Mesothelial cell of epicardium (in vitro differentiated cells): ENCODE results near the gene SLCO4A1. TPM values are rescaled to one million over a fixed set of nuclear protein-coding genes. Genes with fewer than 3 reads are reported as not detected.
A peak's percentile ranks its signal among the peaks of the same experiment; 100 is the strongest.

Experiments
- DNase-seq, 2 experiments: peaks; one replicate each; pipeline ENCODE4 v3.0.0; 2021; ENCODE audit warnings: low spot score in 2 of 2; ENCODE audit not compliant: unreplicated experiment in 2 of 2
- H3K27ac Mint-ChIP-seq: 2 replicates; pipeline ENCODE4 v1.8.0; 2021; ENCODE audit warnings: mixed read lengths
- H3K27me3 Mint-ChIP-seq: 2 replicates; pipeline ENCODE4 v1.8.0; 2021; ENCODE audit warnings: low read depth, mixed read lengths
- H3K36me3 Mint-ChIP-seq: 2 replicates; pipeline ENCODE4 v1.8.0; 2021; ENCODE audit warnings: mixed read lengths
- H3K4me1 Mint-ChIP-seq: 2 replicates; pipeline ENCODE4 v1.8.0; 2021; ENCODE audit warnings: mixed read lengths
- H3K4me3 Mint-ChIP-seq: 2 replicates; pipeline ENCODE4 v1.8.0; 2021; ENCODE audit warnings: mild to moderate bottlenecking, moderate library complexity, mixed read lengths
- H3K9me3 Mint-ChIP-seq: 2 replicates; pipeline ENCODE4 v1.8.0; 2021; ENCODE audit warnings: mixed read lengths
- total RNA-seq: library from RNA; stranded (reverse); gene quantifications from 3 replicates; pipeline ENCODE4 v1.2.1, GENCODE V29; 2021
- TF ChIP-seq, protein P1 (sequence below): fragments of 200-600 bp; sonication (generic); IDR thresholded peaks from one replicate; pipeline ENCODE4 v1.5.0; 2021; ENCODE audit warnings: antibody characterized with exemption; ENCODE audit not compliant: unreplicated experiment

The SLCO4A1 gene
- total RNA-seq, 1 donor from 2014 or later: 3.7 TPM

DNA sequence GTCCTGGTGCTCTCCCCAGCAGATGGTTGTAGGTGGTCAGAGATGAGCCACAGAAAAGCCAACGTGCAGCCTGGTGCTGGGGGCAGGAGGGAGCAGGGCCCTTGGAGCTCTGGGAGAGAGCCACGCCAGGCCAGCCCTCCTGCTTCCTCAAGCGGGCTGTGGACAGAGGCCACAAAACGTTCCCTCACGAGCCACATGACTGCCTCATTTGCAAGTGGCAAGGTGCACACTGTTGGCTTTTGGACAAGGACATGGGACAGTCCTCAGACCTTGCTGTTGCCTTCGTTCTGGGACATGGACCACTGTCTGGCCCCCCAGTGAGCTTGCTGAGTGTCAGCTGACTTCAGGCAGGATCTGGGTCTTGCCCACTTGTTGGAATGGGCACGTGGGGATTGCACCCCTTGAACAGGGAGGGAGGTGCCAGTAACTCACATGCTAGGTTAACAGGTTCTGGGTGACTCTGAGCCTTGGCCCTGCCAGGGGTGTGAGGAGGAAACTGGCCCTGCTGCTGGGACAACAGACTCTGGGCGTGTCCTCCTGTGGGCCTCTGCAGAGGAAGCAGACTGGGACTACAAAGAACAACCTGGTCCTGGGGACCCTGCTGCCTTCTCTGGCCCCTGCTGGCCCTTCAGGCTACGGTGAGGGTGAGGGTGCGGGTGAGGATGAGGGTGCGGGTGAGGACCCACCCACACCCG is 2.6 kb downstream of the SLCO4A1 start:
- no peak overlapping the region for H3K27ac Mint-ChIP-seq
- DNase-seq: no peak
- no peaks in the 10 kb centered on the region for H3K36me3 Mint-ChIP-seq
- TF ChIP-seq, protein P1, sequence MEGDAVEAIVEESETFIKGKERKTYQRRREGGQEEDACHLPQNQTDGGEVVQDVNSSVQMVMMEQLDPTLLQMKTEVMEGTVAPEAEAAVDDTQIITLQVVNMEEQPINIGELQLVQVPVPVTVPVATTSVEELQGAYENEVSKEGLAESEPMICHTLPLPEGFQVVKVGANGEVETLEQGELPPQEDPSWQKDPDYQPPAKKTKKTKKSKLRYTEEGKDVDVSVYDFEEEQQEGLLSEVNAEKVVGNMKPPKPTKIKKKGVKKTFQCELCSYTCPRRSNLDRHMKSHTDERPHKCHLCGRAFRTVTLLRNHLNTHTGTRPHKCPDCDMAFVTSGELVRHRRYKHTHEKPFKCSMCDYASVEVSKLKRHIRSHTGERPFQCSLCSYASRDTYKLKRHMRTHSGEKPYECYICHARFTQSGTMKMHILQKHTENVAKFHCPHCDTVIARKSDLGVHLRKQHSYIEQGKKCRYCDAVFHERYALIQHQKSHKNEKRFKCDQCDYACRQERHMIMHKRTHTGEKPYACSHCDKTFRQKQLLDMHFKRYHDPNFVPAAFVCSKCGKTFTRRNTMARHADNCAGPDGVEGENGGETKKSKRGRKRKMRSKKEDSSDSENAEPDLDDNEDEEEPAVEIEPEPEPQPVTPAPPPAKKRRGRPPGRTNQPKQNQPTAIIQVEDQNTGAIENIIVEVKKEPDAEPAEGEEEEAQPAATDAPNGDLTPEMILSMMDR: no peak
- peaks cover 55% of the 10 kb centered on the region for H3K27me3 Mint-ChIP-seq
- H3K9me3 Mint-ChIP-seq: no peaks in the 10 kb centered on the region
- H3K4me3 Mint-ChIP-seq: peak overlapping the region; percentile 17
- H3K4me1 Mint-ChIP-seq: peaks cover 3% of the 10 kb centered on the region

DNA sequence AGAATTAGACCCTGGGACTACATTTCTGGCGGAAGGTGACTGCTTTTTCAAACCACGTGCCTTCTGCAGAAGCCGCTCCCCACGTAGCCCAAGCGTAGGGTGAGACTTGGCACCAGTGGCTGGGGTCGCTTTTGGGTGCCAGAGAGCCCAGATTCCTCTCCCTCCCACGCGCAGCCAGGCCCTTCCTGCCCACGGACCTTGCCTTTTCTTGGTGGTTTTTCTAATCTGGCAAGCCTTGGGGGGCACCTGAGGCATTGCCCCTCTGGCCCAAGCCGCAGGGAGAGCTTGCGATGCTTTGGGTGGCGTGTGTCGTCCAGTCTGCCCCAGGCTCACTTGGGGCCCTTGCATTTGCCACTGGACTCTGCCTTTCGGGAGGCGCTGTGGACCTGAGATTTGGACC is 3.3 kb downstream of the SLCO4A1 start:
- Mint-ChIP-seq H3K4me1 (peaks cover 9% of the 10 kb centered on the region), H3K4me3 (no peak overlapping the region), H3K27me3 (peaks cover 49% of the 10 kb centered on the region), H3K36me3 (no peaks in the 10 kb centered on the region), H3K27ac (no peak overlapping the region), H3K9me3 (no peaks in the 10 kb centered on the region)
- TF ChIP-seq, protein P1: no peak
- no peak for DNase-seq

- DNase-seq: no peak
- Mint-ChIP-seq H3K36me3 (no peaks in the 10 kb centered on the region), H3K27me3 (peaks cover 38% of the 10 kb centered on the region), H3K9me3 (no peaks in the 10 kb centered on the region), H3K4me3 (no peak overlapping the region), H3K4me1 (peaks cover 18% of the 10 kb centered on the region), H3K27ac (no peak overlapping the region)
- TF ChIP-seq, protein P1: no peak
Observed at GRCh38 chr20:62646851-62647520, 4.7 kb downstream of the SLCO4A1 start.

GRCh38 chr20:62647521-62648317 is 5.4 kb downstream of the SLCO4A1 start:
- no peak overlapping the region for H3K27ac Mint-ChIP-seq
- no peak overlapping the region for H3K4me3 Mint-ChIP-seq
- DNase-seq: no peak
- peaks cover 38% of the 10 kb centered on the region for H3K27me3 Mint-ChIP-seq
- peaks cover 26% of the 10 kb centered on the region for H3K4me1 Mint-ChIP-seq
- TF ChIP-seq, protein P1: no peak
- no peaks in the 10 kb centered on the region for H3K9me3 Mint-ChIP-seq
- H3K36me3 Mint-ChIP-seq: no peaks in the 10 kb centered on the region

DNA sequence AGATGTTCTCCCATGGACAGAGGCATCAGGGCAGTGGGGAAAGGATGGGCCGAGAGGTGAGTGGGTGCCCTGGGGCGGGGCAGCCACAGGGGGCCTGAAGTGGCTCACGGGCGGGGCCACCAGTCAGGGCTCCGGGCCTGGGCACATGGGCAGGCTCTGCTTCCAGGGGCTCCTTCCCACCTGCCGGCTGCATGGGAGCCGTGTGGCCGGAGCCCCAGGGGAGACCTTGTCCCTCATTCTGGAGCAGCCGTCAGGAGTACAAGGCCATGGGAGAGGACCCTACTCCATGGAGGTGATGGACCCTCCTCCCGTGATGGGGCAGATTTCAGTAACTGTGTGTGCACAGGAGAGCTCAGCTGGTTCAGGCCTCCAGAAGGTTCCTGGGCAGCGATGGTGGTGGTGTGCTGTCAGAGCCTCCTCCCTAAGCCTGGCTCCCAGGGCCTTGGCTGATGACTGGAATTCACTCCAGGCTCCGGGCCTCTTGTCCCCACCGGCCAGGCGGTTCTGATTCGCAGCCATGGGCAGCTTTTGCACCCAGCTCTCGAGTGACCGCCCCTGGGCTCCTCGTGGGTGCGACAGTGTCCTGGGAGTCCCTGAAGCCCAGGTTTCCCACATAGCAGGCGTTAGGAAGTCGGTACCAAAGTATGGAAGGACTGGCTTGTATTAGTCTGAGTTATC is 6.2 kb downstream of the SLCO4A1 start:
- Mint-ChIP-seq H3K27me3 (peaks cover 31% of the 10 kb centered on the region), H3K36me3 (no peaks in the 10 kb centered on the region), H3K4me3 (no peak overlapping the region), H3K4me1 (peaks cover 26% of the 10 kb centered on the region), H3K9me3 (no peaks in the 10 kb centered on the region), H3K27ac (no peak overlapping the region)
- TF ChIP-seq, protein P1: no peak
- no peak for DNase-seq
